H1 (cell line): ENCODE results near the gene MAN1A2. TPM values are rescaled to one million over a fixed set of nuclear protein-coding genes. Genes with fewer than 3 reads are reported as not detected.

Source experiments
- CTCF ChIA-PET: fragments of 300-600 bp; sonication (Branson Sonifier 250); formaldehyde crosslinking; loops from one replicate; lab custom pipeline; 2021; ENCODE audit not compliant: partially characterized antibody; lab: Charles Lee
- POLR2A ChIA-PET: fragments of 300-600 bp; sonication (Branson Sonifier 250); formaldehyde crosslinking; loops from one replicate; lab custom pipeline; 2021; ENCODE audit warnings: inconsistent platforms; ENCODE audit not compliant: partially characterized antibody; lab: Charles Lee
- DNase-seq, 2 experiments: peaks; one replicate each; pipeline versions ENCODE4 v3.0.0 to v3.0.0-alpha.2; 2010 to 2022; ENCODE audit warnings: low spot score in 2 of 2, low read depth in 1 of 2, mixed read lengths in 1 of 2
- FAIRE-seq: peaks from 2 replicates; lab custom pipeline; 2011; peaks lifted over from hg19 to GRCh38; lab: Jason Lieb, UNC
- H2AFZ ChIP-seq: 2 replicates; pipeline ENCODE4 v1.8.1; 2012; ENCODE audit warnings: low read length, inconsistent platforms
- H2AK5ac ChIP-seq: 2 replicates; pipeline ENCODE4 v1.6.1; 2013; ENCODE audit warnings: low read depth, low read length
- H2BK120ac ChIP-seq: replicated peaks from 2 replicates; pipeline ENCODE3; 2013; ENCODE audit warnings: low read depth, low read length, inconsistent platforms
- H2BK12ac ChIP-seq: 2 replicates; pipeline ENCODE4 v1.6.1; 2013; ENCODE audit warnings: low read depth, low read length
- H2BK15ac ChIP-seq: 2 replicates; pipeline ENCODE4 v1.6.1; 2013; ENCODE audit warnings: low read length
- H2BK20ac ChIP-seq: 2 replicates; pipeline ENCODE4 v1.6.1; 2013; ENCODE audit warnings: low read length
- H2BK5ac ChIP-seq: 2 replicates; pipeline ENCODE4 v1.6.1; 2013; ENCODE audit warnings: low read depth, low read length
- H3K14ac ChIP-seq: 2 replicates; pipeline ENCODE4 v1.6.1; 2013; ENCODE audit warnings: inconsistent platforms; ENCODE audit not compliant: insufficient read length
- H3K18ac ChIP-seq: 2 replicates; pipeline ENCODE4 v1.6.1; 2013; ENCODE audit warnings: low read length; ENCODE audit errors: extremely low read depth
- H3K23ac ChIP-seq: 2 replicates; pipeline ENCODE4 v1.6.1; 2013; ENCODE audit warnings: inconsistent platforms; ENCODE audit not compliant: insufficient read length
- H3K23me2 ChIP-seq: 2 replicates; pipeline ENCODE4 v1.6.1; 2013; ENCODE audit warnings: low read depth, low read length
- H3K27ac ChIP-seq: 2 replicates; pipeline ENCODE4 v1.6.1; 2011; ENCODE audit warnings: low read depth, low read length, inconsistent platforms
- H3K27me3 ChIP-seq, 4 experiments: replicated peaks in 1 of 4; 1 replicate in 1 of 4; 2 replicates in 3 of 4; pipeline versions ENCODE4 v1.6.1 to v1.8.1; 2011 to 2013; ENCODE audit warnings: low read length in 3 of 4, mild to moderate bottlenecking in 3 of 4, inconsistent platforms in 2 of 4, mixed read lengths in 2 of 4, moderate library complexity in 1 of 4; ENCODE audit not compliant: control insufficient read depth in 3 of 4, insufficient read depth in 3 of 4; ENCODE audit errors: extremely low read depth in 1 of 4
- H3K36me3 ChIP-seq, 4 experiments: 2 replicates each; pipeline versions ENCODE4 v1.6.1 to v1.8.1; 2011 to 2013; ENCODE audit warnings: mild to moderate bottlenecking in 4 of 4, low read length in 3 of 4, moderate library complexity in 2 of 4, control low read depth in 1 of 4, inconsistent platforms in 1 of 4; ENCODE audit not compliant: insufficient read depth in 4 of 4, control insufficient read depth in 2 of 4
- H3K4ac ChIP-seq: replicated peaks from 2 replicates; pipeline ENCODE3; 2013; ENCODE audit warnings: low read length, low read depth, mixed read lengths, inconsistent platforms; ENCODE audit not compliant: insufficient read length
- H3K4me1 ChIP-seq, 4 experiments: replicated peaks in 1 of 4; 1 replicate in 1 of 4; 2 replicates in 3 of 4; pipeline versions ENCODE4 v1.6.1 to v1.8.1; 2011 to 2013; ENCODE audit warnings: low read length in 3 of 4, inconsistent platforms in 2 of 4, mixed read lengths in 1 of 4; ENCODE audit not compliant: insufficient read depth in 4 of 4, control insufficient read depth in 3 of 4
- H3K4me2 ChIP-seq, 2 experiments: 2 replicates each; pipeline versions ENCODE4 v1.6.1 to v1.8.1; 2011 to 2013; ENCODE audit warnings: low read depth in 2 of 2, low read length in 2 of 2, control low read depth in 1 of 2, inconsistent platforms in 1 of 2, mild to moderate bottlenecking in 1 of 2; ENCODE audit not compliant: insufficient read depth in 1 of 2
- H3K4me3 ChIP-seq, 4 experiments: fragments of 200-600, 300-600 bp in 1 of 4; sonication (generic), shearing (Covaris generic), sonication (Bioruptor Twin) in 1 of 4; 2 replicates each; pipeline versions ENCODE4 v1.5.1 to v1.8.1; 2011 to 2016; ENCODE audit warnings: low read length in 4 of 4, low read depth in 3 of 4, control low read depth in 2 of 4, inconsistent platforms in 2 of 4, mild to moderate bottlenecking in 2 of 4, mixed read lengths in 1 of 4, moderate library complexity in 1 of 4; ENCODE audit not compliant: insufficient read depth in 2 of 4; ENCODE audit errors: extremely low read depth in 1 of 4
- H3K56ac ChIP-seq: replicated peaks from 2 replicates; pipeline ENCODE3; 2013; ENCODE audit warnings: low read depth, mild to moderate bottlenecking, mixed read lengths, low read length, inconsistent platforms; ENCODE audit not compliant: insufficient read length
- H3K79me1 ChIP-seq: 2 replicates; pipeline ENCODE4 v1.6.1; 2013; ENCODE audit warnings: low read depth, low read length, control low read depth
- H3K79me2 ChIP-seq, 2 experiments: 2 replicates each; pipeline versions ENCODE4 v1.6.1 to v1.8.1; 2012 to 2013; ENCODE audit warnings: low read length in 2 of 2, mild to moderate bottlenecking in 2 of 2, inconsistent platforms in 1 of 2; ENCODE audit not compliant: insufficient read depth in 2 of 2, control insufficient read depth in 1 of 2
- H3K9ac ChIP-seq, 4 experiments: replicated peaks in 1 of 4; 1 replicate in 1 of 4; 2 replicates in 3 of 4; pipeline versions ENCODE4 v1.6.1 to v1.8.1; 2011 to 2013; ENCODE audit warnings: low read depth in 3 of 4, low read length in 3 of 4, control low read depth in 2 of 4, mild to moderate bottlenecking in 2 of 4, moderate library complexity in 2 of 4, inconsistent platforms in 1 of 4; ENCODE audit errors: extremely low read depth in 1 of 4
- H3K9me3 ChIP-seq, 2 experiments: 2 replicates each; pipeline versions ENCODE4 v1.6.1 to v1.8.1; 2012 to 2013; ENCODE audit warnings: mild to moderate bottlenecking in 2 of 2, moderate library complexity in 2 of 2, control low read depth in 1 of 2, inconsistent platforms in 1 of 2, low read depth in 1 of 2, low read length in 1 of 2, mixed read lengths in 1 of 2; ENCODE audit not compliant: insufficient read depth in 2 of 2
- H4K20me1 ChIP-seq, 2 experiments: replicated peaks in 1 of 2; 2 replicates each; pipeline versions ENCODE3 to v1.8.1; 2011 to 2013; ENCODE audit warnings: inconsistent platforms in 2 of 2, low read length in 2 of 2, mild to moderate bottlenecking in 1 of 2; ENCODE audit not compliant: insufficient read depth in 2 of 2, control insufficient read depth in 1 of 2
- H4K5ac ChIP-seq: 2 replicates; pipeline ENCODE4 v1.6.1; 2013; ENCODE audit warnings: low read length, low read depth, mixed read lengths, inconsistent platforms; ENCODE audit not compliant: insufficient read length
- H4K8ac ChIP-seq: 2 replicates; pipeline ENCODE4 v1.8.0; 2013; ENCODE audit warnings: mild to moderate bottlenecking, moderate library complexity, low read length, inconsistent platforms; ENCODE audit not compliant: insufficient read depth; ENCODE audit errors: extremely low read depth
- H4K91ac ChIP-seq: replicated peaks from 2 replicates; pipeline ENCODE3; 2013; ENCODE audit warnings: low read length, mixed read lengths, inconsistent platforms; ENCODE audit not compliant: insufficient read length
- BCL11A ChIP-seq, 2 experiments: IDR thresholded peaks; one replicate each; pipeline ENCODE4 v1.6.1; 2011; ENCODE audit warnings: low read depth in 2 of 2, low read length in 2 of 2, mild to moderate bottlenecking in 2 of 2
- JUN ChIP-seq: IDR thresholded peaks from 2 replicates; pipeline ENCODE4 v1.6.1; 2011; ENCODE audit warnings: low read depth, mild to moderate bottlenecking, improper control_type of control experiment, low read length
- KDM5A ChIP-seq: fragments of 200-600 bp; IDR thresholded peaks from 2 replicates; pipeline ENCODE4 v1.7.1; 2012; ENCODE audit warnings: mild to moderate bottlenecking, low read length, inconsistent platforms, mixed read lengths
- NRF1 ChIP-seq: IDR thresholded peaks from 2 replicates; pipeline ENCODE4 v1.6.1; 2011; ENCODE audit warnings: mild to moderate bottlenecking, low read depth, low read length, improper control_type of control experiment
- POU5F1 ChIP-seq: IDR thresholded peaks from 2 replicates; pipeline ENCODE4 v1.6.1; 2011; ENCODE audit warnings: low read depth, mild to moderate bottlenecking, low read length, moderate library complexity
- RBBP5 ChIP-seq: IDR thresholded peaks from 2 replicates; pipeline ENCODE4 v1.7.1; 2012; ENCODE audit warnings: low read depth, mild to moderate bottlenecking, inconsistent platforms, low read length, moderate library complexity, borderline replicate concordance
- SAP30 ChIP-seq: fragments of 300-600 bp; sonication (generic); IDR thresholded peaks from 2 replicates; pipeline ENCODE4 v1.7.1; 2012; ENCODE audit warnings: low read length, moderate library complexity, mild to moderate bottlenecking, inconsistent platforms; ENCODE audit not compliant: insufficient read depth, insufficient replicate concordance
- SP4 ChIP-seq: IDR thresholded peaks from 2 replicates; pipeline ENCODE4 v1.6.1; 2012; ENCODE audit warnings: low read length, inconsistent platforms
- SUZ12 ChIP-seq: fragments of 200-600 bp; sonication (generic); IDR thresholded peaks from 2 replicates; pipeline ENCODE4 v1.6.1; 2012; ENCODE audit warnings: mild to moderate bottlenecking, inconsistent platforms, low read length, moderate library complexity, mixed read lengths
- TEAD4 ChIP-seq: IDR thresholded peaks from 2 replicates; pipeline ENCODE4 v1.6.1; 2012; ENCODE audit warnings: low read depth, low read length, inconsistent platforms, mixed read lengths
- USF2 ChIP-seq: IDR thresholded peaks from 2 replicates; pipeline ENCODE4 v1.6.1; 2011; ENCODE audit warnings: low read length, improper control_type of control experiment
- WGBS, 2 experiments: shearing (Covaris generic) in 1 of 2; methylation state at CpG; one replicate each; pipeline versions ENCODE4 v1.1.6 to v1.1.7; 2013 to 2015; ENCODE audit warnings: low lambda C conversion rate in 2 of 2, mixed read lengths in 2 of 2, inconsistent platforms in 1 of 2, low coverage in 1 of 2, missing lambda C conversion rate in 1 of 2; ENCODE audit not compliant: insufficient replicate concordance in 2 of 2, insufficient coverage in 1 of 2, insufficient read length in 1 of 2; ENCODE audit errors: extremely low coverage in 1 of 2, missing lambda C conversion rate in 1 of 2; 5-methylcytosine and 5-hydroxymethylcytosine counted together
- polyA plus RNA-seq, 7 experiments: library from polyadenylated mRNA; depleted of rRNA in 3 of 7; stranded (reverse) in 5 of 7; unstranded in 2 of 7; fragments of >200 nt in 5 of 7; fragments of 200-250 nt in 2 of 7; gene quantifications; 1 replicate in 5 of 7; 2 replicates in 1 of 7; 4 replicates in 1 of 7; pipeline versions ENCODE4 v1.2.1 to v1.2.3, GENCODE V29; 2011 to 2013; ENCODE audit warnings: missing spikeins in 2 of 7, mixed read lengths in 2 of 7
- total RNA-seq: library from RNA; stranded (reverse); fragmentation: NEBNext Ultra II Directional; extraction: Animal tissue kit (Norgen Biotek cat#: 25700); gene quantifications from 2 replicates; pipeline ENCODE4 v1.2.1, GENCODE V29; 2021

MAN1A2 gene
- total and polyA plus RNA-seq, 2 of the 8 experiments (the other 6 are each of a cell fraction or from before 2014, with no cell fraction given), result 5.5 to 18.8 TPM

- Histone ChIP-seq H3K4ac (no peak overlapping the region), H3K4me3 (no peak overlapping the region), H2AFZ (no peak overlapping the region), H3K9ac (no peak overlapping the region), H2BK20ac (no peak overlapping the region), H3K27me3 (no peaks in the 10 kb centered on the region; a peak in 2 of 7 replicates), H2BK120ac (no peak overlapping the region), H3K4me1 (peaks cover 0 to 4% (median 0%) of the 10 kb centered on the region in 4 experiments; a peak in 1 of 7 replicates), H4K20me1 (no peaks in the 10 kb centered on the region), H3K79me2 (no peaks in the 10 kb centered on the region), H3K23me2 (no peaks in the 10 kb centered on the region), H4K5ac (no peak overlapping the region), H4K91ac (no peak overlapping the region), H2BK15ac (no peak overlapping the region), H4K8ac (no peak overlapping the region), H3K36me3 (no peaks in the 10 kb centered on the region), H2BK5ac (no peak overlapping the region), H3K18ac (no peak overlapping the region), H3K56ac (no peak overlapping the region), H2BK12ac (no peak overlapping the region), H3K23ac (no peak overlapping the region), H3K79me1 (no peaks in the 10 kb centered on the region), H2AK5ac (no peak overlapping the region), H3K9me3 (no peaks in the 10 kb centered on the region), H3K4me2 (no peak overlapping the region), H3K14ac (no peak overlapping the region), H3K27ac (no peak overlapping the region)
- DNase-seq, result peak in 1 of 2 experiments; percentile 26
- WGBS, 2 experiments, result 80% methylated on average over 10 of the region's 10 CpGs; no CpG with 5 or more reads in 1 of the 2 experiments
- ChIA-PET CTCF (interaction anchor here (0.6 to 1.9 kb wide), 4 partner anchors 25 to 142 kb away, joined by 3 to 7 read pairs (median 4); no protein-coding TSS in a partner anchor), POLR2A (no interaction called here)
- TF ChIP-seq RBBP5 (no peak), KDM5A (no peak), JUN (no peak), BCL11A (IDR thresholded peaks at IDR 0.05; ENCODE audit: low read depth in 2 of 2, low read length in 2 of 2) (no peak), SP4 (no peak), POU5F1 (no peak), TEAD4 (no peak), NRF1 (no peak), SUZ12 (no peak), SAP30 (no peak), USF2 (no peak)
- FAIRE-seq, result no peak
These were observed 200.2 kb downstream of the MAN1A2 start for GRCh38 chr1:117567435-117567834.
